Vagina (tissue), 2 donors: ENCODE data around the gene ESRRA. TPM values are rescaled to one million over a fixed set of nuclear protein-coding genes. Genes with fewer than 3 reads are reported as not detected.

Experiments
- DNase-seq, 2 donors: peaks; one replicate each; pipeline ENCODE4 v3.0.0-alpha.2; 2017; ENCODE audit errors: extremely low spot score in 2 of 2
- H3K27ac ChIP-seq: fragments of 200-600 bp; sonication (generic); one replicate; pipeline ENCODE4 v1.5.1; 2019
- H3K27me3 ChIP-seq: fragments of 200-600 bp; sonication (generic); one replicate; pipeline ENCODE4 v1.5.1; 2019
- H3K36me3 ChIP-seq, 2 donors: fragments of 200-600 bp; sonication (generic); one replicate each; pipeline ENCODE4 v1.5.1; 2017 to 2019
- H3K4me1 ChIP-seq: fragments of 200-600 bp; sonication (generic); one replicate; pipeline ENCODE4 v1.5.1; 2019
- H3K4me3 ChIP-seq, 2 donors: fragments of 200-600 bp; sonication (generic); 1 replicate in 1 of 2; 2 replicates in 1 of 2; pipeline ENCODE4 v1.5.1; 2016 to 2019
- H3K9me3 ChIP-seq: fragments of 200-600 bp; sonication (generic); one replicate; pipeline ENCODE4 v1.5.1; 2019
- CTCF ChIP-seq, 3 experiments: fragments of 450-650 bp in 2 of 3; fragments of 200-600 bp in 1 of 3; sonication (generic) in 1 of 3; IDR thresholded peaks; one replicate each; pipeline ENCODE4 v1.5.1; 2017 to 2019; ENCODE audit warnings: antibody characterized with exemption in 3 of 3, mild to moderate bottlenecking in 2 of 3, moderate library complexity in 2 of 3
- POLR2A ChIP-seq, 2 donors: fragments of 450-650 bp; IDR thresholded peaks; one replicate each; pipeline ENCODE4 v1.6.1; 2017; ENCODE audit warnings: antibody characterized with exemption in 2 of 2, mild to moderate bottlenecking in 2 of 2, moderate library complexity in 2 of 2
- POLR2AphosphoS5 ChIP-seq, 2 donors: sonication (generic); formaldehyde crosslinking; IDR thresholded peaks; one replicate each; pipeline ENCODE4 v1.9.0; 2017; ENCODE audit warnings: antibody characterized with exemption in 2 of 2, mild to moderate bottlenecking in 2 of 2, low read depth in 1 of 2; ENCODE audit not compliant: insufficient read depth in 1 of 2
- intact Hi-C: fragments of 100-400 bp; cut with DNase I; formaldehyde crosslinking; loops from one replicate; pipeline ENCODE4 v1.15.1; 2023
- total RNA-seq: library from RNA; depleted of rRNA; stranded (reverse); fragments of >200 nt; gene quantifications from one replicate; pipeline ENCODE4 v1.2.3, GENCODE V29; 2016

ESRRA gene
- total RNA-seq, 1 donor from 2014 or later = 44.4 TPM

GRCh38 chr11:64287676-64288352 is 17.5 kb upstream of the ESRRA start:
- H3K4me3 ChIP-seq = no peak overlapping the region
- H3K27me3 ChIP-seq = peaks cover 10% of the 10 kb centered on the region
- H3K4me1 ChIP-seq = peaks cover 48% of the 10 kb centered on the region
- intact Hi-C loops = no loop called here
- no peaks in the 10 kb centered on the region for H3K36me3 ChIP-seq
- H3K27ac ChIP-seq = no peak overlapping the region
- TF ChIP-seq CTCF (IDR thresholded peaks at IDR 0.05) (no peak), POLR2A (IDR thresholded peaks at IDR 0.05) (no peak), POLR2AphosphoS5 (IDR thresholded peaks at IDR 0.05; ENCODE audit: insufficient read depth in 1 of 2, low read depth in 1 of 2) (no peak)
- DNase-seq = no peak
- H3K9me3 ChIP-seq = no peaks in the 10 kb centered on the region

GRCh38 chr11:64288353-64288750 is 17.0 kb upstream of the ESRRA start:
- Histone ChIP-seq H3K9me3 (no peaks in the 10 kb centered on the region), H3K36me3 (no peaks in the 10 kb centered on the region), H3K4me3 (no peak overlapping the region), H3K27ac (no peak overlapping the region), H3K27me3 (peaks cover 10% of the 10 kb centered on the region), H3K4me1 (peaks cover 43% of the 10 kb centered on the region)
- intact Hi-C loops = no loop called here
- DNase-seq = no peak
- TF ChIP-seq CTCF (IDR thresholded peaks at IDR 0.05) (no peak), POLR2A (IDR thresholded peaks at IDR 0.05) (no peak), POLR2AphosphoS5 (IDR thresholded peaks at IDR 0.05; ENCODE audit: insufficient read depth in 1 of 2, low read depth in 1 of 2) (no peak)

GRCh38 chr11:64289002-64289564 is 16.2 kb upstream of the ESRRA start:
- H3K27me3 ChIP-seq = peaks cover 10% of the 10 kb centered on the region
- no peak for DNase-seq
- intact Hi-C loops = no loop called here
- H3K27ac ChIP-seq = no peak overlapping the region
- H3K36me3 ChIP-seq = no peaks in the 10 kb centered on the region
- no peaks in the 10 kb centered on the region for H3K9me3 ChIP-seq
- no peak overlapping the region for H3K4me3 ChIP-seq
- peaks cover 36% of the 10 kb centered on the region for H3K4me1 ChIP-seq
- TF ChIP-seq CTCF (IDR thresholded peaks at IDR 0.05) = no peak
- no peak for TF ChIP-seq POLR2A (IDR thresholded peaks at IDR 0.05)
- TF ChIP-seq POLR2AphosphoS5 (IDR thresholded peaks at IDR 0.05; ENCODE audit: insufficient read depth in 1 of 2, low read depth in 1 of 2) = no peak

- intact Hi-C loops = no loop called here
- Histone ChIP-seq H3K27ac (no peak overlapping the region), H3K9me3 (no peaks in the 10 kb centered on the region), H3K36me3 (no peaks in the 10 kb centered on the region), H3K27me3 (peaks cover 10% of the 10 kb centered on the region), H3K4me3 (no peak overlapping the region), H3K4me1 (peaks cover 32% of the 10 kb centered on the region)
- no peak for TF ChIP-seq POLR2AphosphoS5 (IDR thresholded peaks at IDR 0.05; ENCODE audit: insufficient read depth in 1 of 2, low read depth in 1 of 2)
- TF ChIP-seq CTCF (IDR thresholded peaks at IDR 0.05) = no peak
- TF ChIP-seq POLR2A (IDR thresholded peaks at IDR 0.05) = no peak
- DNase-seq = no peak
Measured at GRCh38 chr11:64290352-64291261, 14.7 kb upstream of the ESRRA start.
